Measurements from ENCODE around the gene PANX3.

DNA sequence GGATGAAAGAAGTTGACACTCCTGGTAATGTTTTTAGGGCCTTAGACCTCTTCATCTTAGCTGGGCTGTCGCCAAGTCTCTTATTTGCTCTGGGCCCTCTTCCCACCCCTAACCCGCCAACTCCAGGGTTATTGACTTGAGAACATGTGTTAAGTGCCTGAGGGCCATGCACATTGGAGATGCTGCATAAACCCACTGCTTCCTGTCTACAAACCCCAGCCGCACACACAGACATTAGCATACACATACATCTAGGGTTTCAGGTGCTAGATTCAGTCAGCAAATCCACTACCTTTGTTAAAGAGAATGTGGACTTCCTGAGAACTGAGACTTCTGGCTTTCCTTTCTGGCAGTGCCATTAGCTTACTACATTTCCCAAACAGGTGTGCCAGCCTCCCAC is 817 bp downstream of the PANX3 start:
- TF ChIP-seq, protein P1, sequence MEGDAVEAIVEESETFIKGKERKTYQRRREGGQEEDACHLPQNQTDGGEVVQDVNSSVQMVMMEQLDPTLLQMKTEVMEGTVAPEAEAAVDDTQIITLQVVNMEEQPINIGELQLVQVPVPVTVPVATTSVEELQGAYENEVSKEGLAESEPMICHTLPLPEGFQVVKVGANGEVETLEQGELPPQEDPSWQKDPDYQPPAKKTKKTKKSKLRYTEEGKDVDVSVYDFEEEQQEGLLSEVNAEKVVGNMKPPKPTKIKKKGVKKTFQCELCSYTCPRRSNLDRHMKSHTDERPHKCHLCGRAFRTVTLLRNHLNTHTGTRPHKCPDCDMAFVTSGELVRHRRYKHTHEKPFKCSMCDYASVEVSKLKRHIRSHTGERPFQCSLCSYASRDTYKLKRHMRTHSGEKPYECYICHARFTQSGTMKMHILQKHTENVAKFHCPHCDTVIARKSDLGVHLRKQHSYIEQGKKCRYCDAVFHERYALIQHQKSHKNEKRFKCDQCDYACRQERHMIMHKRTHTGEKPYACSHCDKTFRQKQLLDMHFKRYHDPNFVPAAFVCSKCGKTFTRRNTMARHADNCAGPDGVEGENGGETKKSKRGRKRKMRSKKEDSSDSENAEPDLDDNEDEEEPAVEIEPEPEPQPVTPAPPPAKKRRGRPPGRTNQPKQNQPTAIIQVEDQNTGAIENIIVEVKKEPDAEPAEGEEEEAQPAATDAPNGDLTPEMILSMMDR (IDR thresholded peaks at IDR 0.05), result no peak
- TF ChIP-seq POLR2A (IDR thresholded peaks at IDR 0.05) (no peak), EP300 (IDR thresholded peaks at IDR 0.05) (no peak)

Data from ovary (tissue), 3 donors.